Measurements from ENCODE around the gene MAN1A1.

GRCh38 chr6:119312875-119313338 is 36.7 kb downstream of the MAN1A1 start:
- TF ChIP-seq, protein P1, sequence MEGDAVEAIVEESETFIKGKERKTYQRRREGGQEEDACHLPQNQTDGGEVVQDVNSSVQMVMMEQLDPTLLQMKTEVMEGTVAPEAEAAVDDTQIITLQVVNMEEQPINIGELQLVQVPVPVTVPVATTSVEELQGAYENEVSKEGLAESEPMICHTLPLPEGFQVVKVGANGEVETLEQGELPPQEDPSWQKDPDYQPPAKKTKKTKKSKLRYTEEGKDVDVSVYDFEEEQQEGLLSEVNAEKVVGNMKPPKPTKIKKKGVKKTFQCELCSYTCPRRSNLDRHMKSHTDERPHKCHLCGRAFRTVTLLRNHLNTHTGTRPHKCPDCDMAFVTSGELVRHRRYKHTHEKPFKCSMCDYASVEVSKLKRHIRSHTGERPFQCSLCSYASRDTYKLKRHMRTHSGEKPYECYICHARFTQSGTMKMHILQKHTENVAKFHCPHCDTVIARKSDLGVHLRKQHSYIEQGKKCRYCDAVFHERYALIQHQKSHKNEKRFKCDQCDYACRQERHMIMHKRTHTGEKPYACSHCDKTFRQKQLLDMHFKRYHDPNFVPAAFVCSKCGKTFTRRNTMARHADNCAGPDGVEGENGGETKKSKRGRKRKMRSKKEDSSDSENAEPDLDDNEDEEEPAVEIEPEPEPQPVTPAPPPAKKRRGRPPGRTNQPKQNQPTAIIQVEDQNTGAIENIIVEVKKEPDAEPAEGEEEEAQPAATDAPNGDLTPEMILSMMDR (IDR thresholded peaks at IDR 0.05; ENCODE audit: low read depth, low read length, poor library complexity, severe bottlenecking) = no peak
- no peak for TF ChIP-seq EZH2phosphoT487 (IDR thresholded peaks at IDR 0.05; ENCODE audit: borderline replicate concordance, low read length)
